Measurements from ENCODE around the gene RBM5.

DNA sequence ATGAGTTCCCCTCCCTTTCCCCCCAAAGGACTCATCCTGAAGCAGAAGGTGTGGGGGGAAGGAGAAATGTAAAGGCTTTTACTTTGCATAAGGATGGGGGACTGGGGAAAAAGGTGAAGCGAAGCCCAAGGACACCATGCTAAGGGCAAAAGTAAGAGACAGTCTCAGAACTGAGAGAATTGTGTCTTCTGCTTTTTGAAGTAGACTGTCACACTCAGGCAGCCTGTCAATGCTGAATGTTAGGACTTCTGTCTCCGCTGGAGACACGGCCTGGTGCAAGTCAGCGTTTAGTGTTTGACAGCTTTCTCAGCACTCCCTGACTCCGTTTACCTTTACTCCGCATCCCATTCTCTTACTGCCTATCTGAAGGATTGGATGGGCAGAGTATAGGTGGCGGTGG is 13.8 kb downstream of the RBM5 start:
- TF ChIP-seq, protein P1, sequence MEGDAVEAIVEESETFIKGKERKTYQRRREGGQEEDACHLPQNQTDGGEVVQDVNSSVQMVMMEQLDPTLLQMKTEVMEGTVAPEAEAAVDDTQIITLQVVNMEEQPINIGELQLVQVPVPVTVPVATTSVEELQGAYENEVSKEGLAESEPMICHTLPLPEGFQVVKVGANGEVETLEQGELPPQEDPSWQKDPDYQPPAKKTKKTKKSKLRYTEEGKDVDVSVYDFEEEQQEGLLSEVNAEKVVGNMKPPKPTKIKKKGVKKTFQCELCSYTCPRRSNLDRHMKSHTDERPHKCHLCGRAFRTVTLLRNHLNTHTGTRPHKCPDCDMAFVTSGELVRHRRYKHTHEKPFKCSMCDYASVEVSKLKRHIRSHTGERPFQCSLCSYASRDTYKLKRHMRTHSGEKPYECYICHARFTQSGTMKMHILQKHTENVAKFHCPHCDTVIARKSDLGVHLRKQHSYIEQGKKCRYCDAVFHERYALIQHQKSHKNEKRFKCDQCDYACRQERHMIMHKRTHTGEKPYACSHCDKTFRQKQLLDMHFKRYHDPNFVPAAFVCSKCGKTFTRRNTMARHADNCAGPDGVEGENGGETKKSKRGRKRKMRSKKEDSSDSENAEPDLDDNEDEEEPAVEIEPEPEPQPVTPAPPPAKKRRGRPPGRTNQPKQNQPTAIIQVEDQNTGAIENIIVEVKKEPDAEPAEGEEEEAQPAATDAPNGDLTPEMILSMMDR (IDR thresholded peaks at IDR 0.05): no peak
- TF ChIP-seq EZH2 (IDR thresholded peaks at IDR 0.05; ENCODE audit: borderline replicate concordance, insufficient read depth, low read depth, low read length, poor library complexity, severe bottlenecking): no peak

All from B cell (primary cell).